ENCODE results near the gene CHST1.

GRCh38 chr11:45698777-45699497, 33.5 kb upstream of the CHST1 start:
- TF ChIP-seq CTCF (IDR thresholded peaks at IDR 0.05) (no peak), EZH2phosphoT487 (IDR thresholded peaks at IDR 0.05) (no peak), EZH2 (IDR thresholded peaks at IDR 0.05) (no peak)
